Uterus (tissue), 2 donors: ENCODE data around the gene PGC.

ENCODE experiments used
- CTCF ChIP-seq, 4 experiments: fragments of 200-600 bp in 2 of 4; fragments of 450-650 bp in 2 of 4; sonication (generic) in 2 of 4; IDR thresholded peaks; one replicate each; pipeline ENCODE4 v1.5.1; 2016 to 2019; ENCODE audit warnings: antibody characterized with exemption in 4 of 4, mild to moderate bottlenecking in 2 of 4, moderate library complexity in 1 of 4
- POLR2A ChIP-seq, 2 donors: fragments of 450-650 bp; IDR thresholded peaks; one replicate each; pipeline ENCODE4 v1.6.1; 2016; ENCODE audit warnings: antibody characterized with exemption in 2 of 2, mild to moderate bottlenecking in 1 of 2, moderate library complexity in 1 of 2

- no peak for TF ChIP-seq CTCF (IDR thresholded peaks at IDR 0.05)
- TF ChIP-seq POLR2A (IDR thresholded peaks at IDR 0.05), result no peak
Measured at GRCh38 chr6:41780551-41781365, 33.6 kb upstream of the PGC start, which contains the start of gene PRICKLE4.
